Measurements from ENCODE around the gene INAVA.
"Not testable (repeated sequence)": the region's sequence is repeated elsewhere in the genome, so short reads cannot be mapped to it uniquely, and the experiment has no call there.

The INAVA gene

DNA sequence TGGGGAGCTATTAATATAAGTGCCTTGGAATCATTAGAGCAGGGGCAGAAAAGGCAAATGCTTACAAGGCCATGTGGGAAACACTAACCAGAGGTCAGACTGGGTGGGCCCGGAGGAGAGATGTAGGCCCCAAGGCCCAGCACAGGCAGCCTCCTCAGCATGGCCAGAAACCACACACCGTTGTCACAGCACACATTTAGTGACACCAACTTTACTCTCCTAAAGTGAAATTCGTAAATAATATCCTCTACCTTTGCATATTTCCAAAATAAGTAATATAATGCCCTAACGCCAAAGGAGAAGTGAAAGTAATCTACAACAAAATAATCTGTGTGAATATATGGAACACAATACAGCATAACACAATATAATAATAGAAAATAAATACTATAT lies 66.2 kb downstream of the INAVA start:
- no peak for DNase-seq (ENCODE audit: low read depth in 3 of 3, low spot score in 1 of 3)

DNA sequence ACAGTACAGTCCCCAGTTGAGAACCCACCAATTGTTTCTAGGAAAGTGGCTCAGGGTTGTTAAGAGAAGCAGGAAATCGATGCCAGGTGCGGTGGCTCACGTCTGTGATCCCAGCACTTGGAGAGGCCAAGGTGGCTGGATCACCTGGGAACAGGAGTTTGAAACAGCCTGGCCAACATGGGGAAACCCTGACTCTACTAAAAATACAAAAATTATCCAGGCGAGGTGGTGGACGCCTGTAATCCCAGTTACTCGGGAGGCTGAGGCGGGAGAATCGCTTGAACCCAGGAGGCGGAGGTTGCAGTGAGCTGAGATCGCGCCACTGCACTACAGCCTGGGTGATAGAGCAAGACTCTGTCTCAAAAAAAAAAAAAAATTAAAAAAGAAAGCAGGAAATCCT lies 67.5 kb downstream of the INAVA start:
- DNase-seq (ENCODE audit: low read depth in 3 of 3, low spot score in 1 of 3), result not testable (repeated sequence)

DNA sequence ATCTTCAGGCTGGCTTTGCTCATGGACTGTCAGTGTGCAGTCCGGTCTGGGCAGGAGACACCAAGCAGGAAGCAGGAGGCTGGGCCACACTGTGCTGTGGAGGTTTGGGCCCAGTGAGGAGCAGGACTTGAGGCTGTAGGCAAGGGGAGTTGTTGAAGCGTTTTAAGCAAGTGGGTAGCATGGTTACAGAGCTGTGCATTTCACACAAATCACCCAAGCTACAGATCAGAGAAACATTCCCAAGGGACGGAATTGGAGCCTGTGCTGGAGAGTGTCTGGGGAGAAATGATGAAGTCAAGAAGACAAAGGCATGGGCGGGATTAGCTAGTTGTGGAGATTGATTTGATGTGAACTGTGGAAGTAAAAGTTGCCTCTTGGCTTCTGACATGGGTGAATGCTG lies 67.9 kb downstream of the INAVA start:
- no peak for DNase-seq (ENCODE audit: low read depth in 3 of 3, low spot score in 1 of 3)

DNA sequence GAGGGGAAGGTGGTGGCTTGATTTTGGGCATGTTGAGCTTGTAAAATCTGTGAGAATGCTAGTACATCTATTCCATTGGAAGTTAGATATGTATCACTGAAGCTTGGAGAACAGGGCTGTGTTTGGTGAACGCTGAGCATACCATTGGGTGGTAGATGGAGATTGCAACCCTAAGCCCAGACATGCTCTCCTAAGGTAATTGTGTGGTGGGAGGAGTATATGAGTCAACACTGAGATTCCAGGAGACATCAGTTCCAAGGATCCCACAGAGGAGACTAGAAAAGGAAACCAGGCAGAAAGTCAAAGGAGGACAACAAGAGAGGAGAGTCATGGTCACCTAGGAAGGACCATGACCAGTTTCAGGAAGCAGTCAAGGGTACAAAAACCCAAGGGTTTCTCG lies 68.4 kb downstream of the INAVA start:
- no peak for DNase-seq (ENCODE audit: low read depth in 3 of 3, low spot score in 1 of 3)

DNA sequence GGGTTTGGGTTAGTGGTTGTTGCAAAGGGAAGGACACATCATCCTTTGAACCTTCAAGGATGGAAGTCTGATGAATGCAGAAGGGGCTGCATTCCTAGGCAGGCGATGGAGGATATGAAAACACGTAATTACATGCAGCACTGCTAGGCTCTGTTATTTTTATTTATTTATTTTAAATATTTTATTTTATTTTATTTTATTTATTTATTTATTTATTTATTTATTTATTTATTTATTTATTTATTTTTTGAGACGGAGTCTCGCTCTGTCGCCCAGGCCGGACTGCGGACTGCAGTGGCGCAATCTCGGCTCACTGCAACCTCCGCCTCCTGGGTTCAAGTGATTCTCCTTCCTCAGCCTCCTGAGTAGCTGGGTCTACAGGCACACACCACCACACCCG lies 69.2 kb downstream of the INAVA start:
- DNase-seq (ENCODE audit: low read depth in 3 of 3, low spot score in 1 of 3), result not testable (repeated sequence)
